ENCODE data around the gene PARP1.
"Not testable (repeated sequence)": the region's sequence is repeated elsewhere in the genome, so short reads cannot be mapped to it uniquely, and the experiment has no call there.

The PARP1 gene

DNA sequence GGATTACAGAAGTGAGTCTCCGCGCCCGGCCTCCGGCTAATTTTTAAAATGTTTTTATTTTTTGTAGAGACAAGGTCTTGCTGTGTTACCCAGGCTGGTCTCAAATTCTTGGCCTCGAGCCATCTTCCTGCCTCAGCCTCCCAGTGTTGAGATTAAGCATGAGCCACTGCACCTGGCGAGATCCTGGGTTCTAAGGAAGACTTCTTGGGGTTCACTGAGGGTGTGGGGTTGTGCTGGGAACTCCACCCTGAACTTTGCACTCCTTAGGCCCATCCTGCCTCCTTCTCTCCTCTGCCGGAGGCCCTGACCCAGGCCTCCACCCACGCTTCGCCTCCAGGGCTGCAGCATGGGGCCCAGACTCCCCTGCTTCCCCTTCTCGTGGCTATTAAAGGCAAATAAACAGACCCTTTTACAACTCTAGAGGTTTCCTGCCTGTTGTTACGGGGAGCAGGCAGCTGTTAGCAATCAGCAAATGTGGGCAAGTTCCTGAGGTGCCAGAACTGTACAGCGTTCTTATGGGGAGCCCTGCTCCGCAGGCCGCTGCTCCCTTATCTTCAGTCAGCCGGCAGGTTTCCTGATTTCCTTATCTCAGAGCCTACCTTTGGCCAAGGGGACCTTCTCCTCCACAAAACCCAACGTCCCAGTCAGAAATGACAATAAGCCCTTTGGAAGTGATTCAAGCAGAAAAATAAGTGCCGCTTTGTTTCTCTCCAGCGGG lies 57.9 kb downstream of the PARP1 start:
- DNase-seq (ENCODE audit: low read depth) = no peak

- DNase-seq (ENCODE audit: low read depth) = no peak
Observed at GRCh38 chr1:226349081-226349480, 58.8 kb downstream of the PARP1 start.

GRCh38 chr1:226344441-226345259 lies 63.2 kb downstream of the PARP1 start:
- no peak for DNase-seq (ENCODE audit: low read depth)

- no peak for DNase-seq (ENCODE audit: low read depth)
Observed at GRCh38 chr1:226342656-226343055, 65.2 kb downstream of the PARP1 start.

- not testable (repeated sequence) for DNase-seq (ENCODE audit: low read depth)
Observed at GRCh38 chr1:226340111-226340510, 67.8 kb downstream of the PARP1 start.

GRCh38 chr1:226337276-226337875 lies 70.5 kb downstream of the PARP1 start:
- no peak for DNase-seq (ENCODE audit: low read depth)

GRCh38 chr1:226335661-226336060 lies 72.2 kb downstream of the PARP1 start:
- no peak for DNase-seq (ENCODE audit: low read depth)

DNA sequence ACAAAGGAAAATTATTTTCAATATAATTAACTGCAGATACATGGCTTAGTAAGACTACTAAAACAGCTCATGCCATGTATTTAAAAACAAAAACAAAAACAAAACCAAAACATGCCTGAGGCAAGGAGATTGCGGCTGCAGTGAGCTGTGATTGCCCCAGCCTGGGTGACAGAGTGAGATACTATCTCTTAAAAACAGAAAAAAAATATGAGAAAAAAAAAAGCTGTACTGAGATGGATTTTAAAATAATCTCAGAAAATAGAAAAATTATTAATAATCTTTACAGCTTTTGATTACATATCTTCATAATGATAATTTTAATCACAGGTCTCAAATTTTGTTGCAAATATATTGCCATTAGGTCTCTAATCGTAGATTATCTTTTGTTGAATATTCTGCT lies 74.9 kb downstream of the PARP1 start:
- no peak for DNase-seq (ENCODE audit: low read depth)

DNA sequence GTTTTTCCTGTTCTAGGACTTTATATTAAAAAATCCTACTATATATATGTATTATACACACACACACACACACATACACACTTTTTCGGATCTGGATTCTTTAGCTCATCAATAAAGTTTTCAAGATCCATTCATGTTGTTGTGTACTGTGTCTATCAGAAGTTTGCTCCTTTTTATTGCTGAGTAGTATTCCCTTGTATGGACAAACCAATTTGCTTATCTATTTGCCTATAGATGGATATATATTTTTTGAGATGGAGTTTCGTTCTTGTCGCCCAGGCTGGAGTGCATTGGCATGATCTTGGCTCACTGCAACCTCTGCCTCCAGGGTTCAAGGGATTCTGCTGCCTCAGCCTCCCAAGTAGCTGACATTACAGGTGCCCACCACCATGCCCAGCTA lies 78.7 kb downstream of the PARP1 start:
- DNase-seq (ENCODE audit: low read depth) = no peak

GRCh38 chr1:226327761-226328162 lies 80.1 kb downstream of the PARP1 start:
- DNase-seq (ENCODE audit: low read depth) = no peak

DNA sequence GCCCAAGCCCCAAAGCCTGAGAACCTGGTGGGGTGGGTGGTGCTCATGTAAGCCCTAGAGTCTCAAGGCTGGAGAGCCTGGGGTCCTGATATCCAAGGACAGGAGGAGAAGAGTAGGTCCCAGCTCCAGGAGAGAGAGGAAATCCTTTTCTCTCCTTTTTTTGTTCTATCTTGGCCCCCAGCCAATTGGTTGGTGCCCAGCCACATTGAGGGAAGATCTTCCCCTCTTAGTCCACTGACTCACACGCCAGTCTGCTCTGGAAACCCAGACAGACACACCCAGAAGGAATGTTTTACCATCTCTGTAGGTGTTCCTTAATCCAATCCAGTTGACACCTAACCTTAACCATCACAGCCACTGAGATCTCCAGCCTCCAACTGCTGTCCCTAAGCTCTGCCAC lies 82.7 kb downstream of the PARP1 start:
- DNase-seq (ENCODE audit: low read depth) = no peak

DNA sequence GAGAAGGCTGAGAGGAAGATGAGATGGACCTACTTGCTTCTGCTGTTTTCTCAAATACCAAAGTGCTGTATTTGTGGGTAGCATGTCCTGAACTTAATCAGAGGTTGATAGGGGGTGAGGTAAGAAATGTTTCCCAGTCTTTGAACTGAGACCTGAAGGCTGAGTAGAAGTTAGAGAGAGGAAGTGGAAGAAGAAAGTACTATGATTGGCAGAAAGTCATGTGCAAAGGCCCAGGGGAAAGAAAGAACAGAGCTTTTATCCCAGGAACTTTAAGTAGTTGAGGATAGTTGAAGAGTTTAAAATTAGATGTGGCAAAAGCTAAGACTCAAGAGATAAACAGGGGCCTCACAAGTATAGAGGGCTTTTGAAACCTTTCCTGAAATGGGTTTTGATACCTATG lies 83.4 kb downstream of the PARP1 start:
- no peak for DNase-seq (ENCODE audit: low read depth)

DNA sequence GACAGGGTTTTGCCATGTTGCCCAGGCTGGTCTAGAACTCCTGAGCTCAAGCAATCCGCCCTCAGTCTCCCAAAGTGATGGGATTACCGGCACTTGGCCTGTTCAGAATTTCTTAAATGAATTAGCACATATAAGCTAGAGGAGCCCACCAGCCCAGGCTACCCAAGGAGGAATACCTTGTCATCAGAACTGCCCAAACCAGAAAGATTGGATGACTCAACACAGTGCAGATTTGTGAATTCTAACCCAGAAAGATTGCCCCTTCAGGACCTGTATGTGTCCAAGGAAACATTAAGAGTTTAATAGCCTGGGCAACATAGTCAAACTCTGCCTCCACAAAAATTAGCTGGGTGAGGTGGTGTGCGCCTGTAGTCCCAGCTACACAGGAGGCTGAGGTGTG lies 84.9 kb downstream of the PARP1 start:
- no peak for DNase-seq (ENCODE audit: low read depth)

- no peak for DNase-seq (ENCODE audit: low read depth)
Observed at GRCh38 chr1:226320930-226321329, 87.0 kb downstream of the PARP1 start.

GRCh38 chr1:226318471-226318870 lies 89.4 kb downstream of the PARP1 start:
- DNase-seq (ENCODE audit: low read depth) = no peak

DNA sequence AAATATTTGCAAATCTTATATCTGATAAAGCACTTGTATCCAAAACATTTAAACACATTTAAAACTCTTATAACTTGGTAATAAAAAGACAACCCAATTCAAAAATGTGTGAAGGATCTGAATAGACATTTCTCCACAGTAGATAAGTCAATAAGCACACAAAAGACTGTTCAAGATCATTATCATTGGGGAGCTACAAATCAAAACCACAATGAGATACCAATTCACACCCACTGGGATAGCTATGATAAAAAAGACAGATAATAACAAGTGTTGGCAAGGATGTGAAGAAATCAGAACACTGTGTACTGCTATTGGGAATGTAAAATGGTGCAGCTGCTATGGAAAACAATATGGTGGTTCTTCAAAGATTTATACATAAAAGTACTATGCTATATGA lies 93.8 kb downstream of the PARP1 start:
- DNase-seq (ENCODE audit: low read depth) = no peak

DNA sequence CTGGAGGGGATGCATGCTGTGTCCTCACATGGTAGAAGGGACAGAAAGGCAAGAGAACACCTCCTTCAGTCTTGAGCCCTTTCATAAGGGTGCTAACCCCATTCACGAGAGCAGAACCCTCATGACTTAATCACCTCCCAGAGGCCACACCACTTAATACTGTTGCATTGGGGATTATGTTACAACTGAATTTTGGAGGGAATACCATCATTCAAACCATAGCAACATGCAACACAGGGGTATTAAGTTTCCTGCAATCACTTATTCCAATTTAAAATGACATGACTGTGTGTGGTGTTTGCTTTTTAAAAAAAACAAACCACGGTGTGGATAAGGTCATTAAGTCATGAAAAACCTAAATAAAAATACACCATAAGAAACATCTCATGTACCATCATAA lies 95.8 kb downstream of the PARP1 start:
- no peak for DNase-seq (ENCODE audit: low read depth)

- no peak for DNase-seq (ENCODE audit: low read depth)
Observed at GRCh38 chr1:226311376-226311775, 96.5 kb downstream of the PARP1 start.

All from stimulated activated CD4-positive, alpha-beta T cell treated with anti-CD3 and anti-CD28 coated beads, Interleukin-2, amount 100 ng/mL, for 4 hours (primary cell).